Endothelial cell of hepatic sinusoid (primary cell): ENCODE data around the gene SLIT3.

ENCODE experiments used
- in situ Hi-C: cut with HindIII; loops from 2 replicates; pipeline ENCODE4 v1.10.0; 2017; ENCODE audit warnings: low sequenced_read_pairs

SLIT3 gene

GRCh38 chr5:168910874-168911273 lies 390.1 kb downstream of the SLIT3 start:
- in situ Hi-C loops, result no loop called here

DNA sequence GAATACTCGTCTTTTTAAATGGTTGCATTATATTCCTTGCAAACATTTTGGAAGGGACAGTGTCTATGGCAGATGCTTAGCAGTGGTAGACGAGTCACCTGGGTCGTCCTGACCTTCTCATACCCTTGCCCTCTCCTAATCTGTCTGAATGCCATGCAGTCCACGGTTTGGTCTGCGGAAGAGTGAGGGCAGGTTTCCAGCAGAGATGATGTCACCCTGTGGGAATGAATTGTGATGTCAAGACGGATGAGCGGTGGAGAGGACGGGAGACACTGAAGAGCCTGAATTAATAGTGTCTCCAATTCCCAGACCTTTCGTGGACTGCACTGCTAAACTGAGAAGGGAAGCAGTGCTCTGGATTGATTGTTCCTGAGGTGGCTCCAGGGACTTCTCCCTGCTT lies 392.7 kb downstream of the SLIT3 start:
- in situ Hi-C loops, result no loop called here

GRCh38 chr5:168903061-168903460 lies 397.9 kb downstream of the SLIT3 start:
- in situ Hi-C loops, result no loop called here

GRCh38 chr5:168899673-168900072 lies 401.3 kb downstream of the SLIT3 start:
- in situ Hi-C loops, result no loop called here

GRCh38 chr5:168899264-168899663 lies 401.7 kb downstream of the SLIT3 start:
- in situ Hi-C loops, result no loop called here

GRCh38 chr5:168898247-168898911 lies 402.6 kb downstream of the SLIT3 start:
- in situ Hi-C loops, result no loop called here

- in situ Hi-C loops, result no loop called here
Observed at GRCh38 chr5:168897387-168898122, 403.4 kb downstream of the SLIT3 start.

- in situ Hi-C loops, result no loop called here
Observed at GRCh38 chr5:168895295-168896071, 405.5 kb downstream of the SLIT3 start.

DNA sequence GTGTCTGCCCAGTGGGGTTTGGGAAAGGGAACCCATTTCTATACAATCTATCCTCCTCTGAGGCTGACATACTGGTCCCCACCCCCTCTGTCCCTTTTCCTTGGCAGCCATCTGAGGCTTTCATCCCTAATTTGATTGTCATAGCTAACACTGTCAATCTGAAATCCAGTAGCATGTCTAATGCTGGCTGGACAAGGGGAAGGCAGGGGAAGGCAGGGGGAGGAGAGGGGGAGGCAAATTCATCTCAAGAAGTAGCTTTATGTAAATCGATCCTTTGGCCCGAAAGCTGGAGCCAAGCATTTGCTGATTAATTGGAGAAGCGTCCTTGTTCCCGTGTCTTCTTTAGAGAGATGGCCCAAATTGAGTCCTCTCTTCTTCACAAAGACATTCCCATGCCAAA lies 407.7 kb downstream of the SLIT3 start:
- in situ Hi-C loops, result no loop called here

DNA sequence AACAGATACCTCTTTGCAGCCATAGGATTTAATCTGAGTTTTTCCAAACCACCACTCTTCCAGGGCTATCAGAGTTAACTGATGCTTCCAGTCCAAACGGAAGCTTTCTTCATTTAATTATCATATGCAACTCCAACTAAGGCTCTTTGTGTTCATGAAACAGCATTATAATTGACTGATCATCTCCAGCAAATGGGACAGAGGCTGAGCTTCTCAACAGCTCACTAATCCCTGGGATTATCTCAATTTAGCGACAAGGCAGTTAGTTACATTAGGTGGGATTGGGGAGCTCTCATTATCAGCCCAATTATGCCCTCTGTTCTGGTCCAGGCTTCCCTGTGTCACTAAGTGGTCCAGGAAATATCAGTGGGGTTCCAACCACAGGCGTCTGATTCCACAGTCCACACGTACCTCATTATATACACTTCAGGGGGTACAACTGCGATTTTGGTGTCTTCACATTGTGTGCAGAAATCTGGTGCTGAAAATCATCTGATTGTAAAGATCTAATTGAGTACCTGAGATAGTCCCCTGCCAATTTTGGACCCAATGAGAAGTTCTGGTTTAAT lies 408.2 kb downstream of the SLIT3 start:
- in situ Hi-C loops, result no loop called here

- in situ Hi-C loops, result no loop called here
Observed at GRCh38 chr5:168890816-168891812, 409.8 kb downstream of the SLIT3 start.

DNA sequence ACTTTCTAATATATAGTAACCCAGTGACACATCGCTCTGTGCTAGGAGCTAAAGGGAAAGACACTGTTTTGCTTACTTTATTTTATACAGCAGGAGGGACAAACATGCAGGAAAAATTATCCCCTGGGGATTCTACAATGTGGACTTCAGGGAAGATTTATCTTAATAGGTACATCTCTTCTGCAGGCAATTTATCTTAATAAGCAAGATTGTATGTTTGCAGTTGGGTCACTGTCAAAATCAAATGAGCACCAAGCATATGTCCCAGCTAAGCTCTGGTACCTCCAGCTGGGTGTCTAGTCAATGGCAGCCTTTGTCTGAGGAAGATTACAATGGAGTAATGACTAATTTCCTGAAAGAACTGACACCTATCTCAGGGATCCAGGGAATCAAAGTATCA lies 411.9 kb downstream of the SLIT3 start:
- in situ Hi-C loops, result no loop called here

GRCh38 chr5:168887931-168888330 lies 413.0 kb downstream of the SLIT3 start:
- in situ Hi-C loops, result no loop called here

DNA sequence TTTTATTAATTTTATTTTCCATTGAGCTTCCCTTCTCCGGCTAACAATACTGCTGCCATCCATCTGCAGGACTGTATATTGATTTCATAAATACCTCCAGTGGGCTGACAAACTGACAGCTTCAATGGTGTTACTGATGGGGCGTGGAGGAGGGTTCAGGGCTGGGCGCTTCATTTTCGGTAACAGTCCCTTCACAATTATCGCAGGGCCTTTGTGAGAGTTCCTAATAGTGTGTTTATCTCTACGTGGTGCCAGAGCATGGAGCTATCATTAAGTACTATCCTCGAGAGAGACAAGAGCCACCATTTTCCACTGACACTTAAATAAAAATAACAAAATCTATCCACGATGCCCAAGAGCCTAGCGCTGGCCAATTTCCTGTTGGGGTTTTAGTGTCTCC lies 414.8 kb downstream of the SLIT3 start:
- in situ Hi-C loops, result no loop called here

- in situ Hi-C loops, result no loop called here
Observed at GRCh38 chr5:168885324-168886120, 415.4 kb downstream of the SLIT3 start.

- in situ Hi-C loops, result no loop called here
Observed at GRCh38 chr5:168883991-168884390, 416.9 kb downstream of the SLIT3 start.

- in situ Hi-C loops, result no loop called here
Observed at GRCh38 chr5:168883281-168883741, 417.6 kb downstream of the SLIT3 start.

DNA sequence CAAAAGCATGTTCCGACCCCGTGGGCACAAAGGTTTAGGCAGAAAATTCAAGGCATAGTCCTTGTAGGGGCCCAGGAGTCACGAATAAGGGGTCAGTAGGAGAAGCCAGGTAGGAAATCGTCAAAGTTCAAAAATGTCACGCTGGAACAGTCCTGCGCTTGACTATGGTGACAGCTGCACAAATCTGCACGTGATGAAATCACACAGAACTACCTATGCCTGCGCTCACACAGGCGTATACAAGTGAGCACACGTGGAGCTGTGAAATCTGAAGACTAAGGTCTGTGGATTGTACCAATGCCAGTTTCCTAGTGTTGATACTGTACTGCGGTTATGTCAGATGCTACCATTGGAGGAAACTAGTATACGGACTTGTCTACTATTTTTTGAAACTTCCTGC lies 418.7 kb downstream of the SLIT3 start:
- in situ Hi-C loops, result no loop called here

- in situ Hi-C loops, result no loop called here
Observed at GRCh38 chr5:168881427-168882149, 419.4 kb downstream of the SLIT3 start.
